DMS53 (cell line): Measurements from ENCODE around the gene LGALS9.
"Not testable (repeated sequence)": the region's sequence is repeated elsewhere in the genome, so short reads cannot be mapped to it uniquely, and the experiment has no call there.

Source experiments
- DNase-seq: peaks from one replicate; lab custom pipeline; 2025; lab: John Stamatoyannopoulos, UW

The LGALS9 gene

DNA sequence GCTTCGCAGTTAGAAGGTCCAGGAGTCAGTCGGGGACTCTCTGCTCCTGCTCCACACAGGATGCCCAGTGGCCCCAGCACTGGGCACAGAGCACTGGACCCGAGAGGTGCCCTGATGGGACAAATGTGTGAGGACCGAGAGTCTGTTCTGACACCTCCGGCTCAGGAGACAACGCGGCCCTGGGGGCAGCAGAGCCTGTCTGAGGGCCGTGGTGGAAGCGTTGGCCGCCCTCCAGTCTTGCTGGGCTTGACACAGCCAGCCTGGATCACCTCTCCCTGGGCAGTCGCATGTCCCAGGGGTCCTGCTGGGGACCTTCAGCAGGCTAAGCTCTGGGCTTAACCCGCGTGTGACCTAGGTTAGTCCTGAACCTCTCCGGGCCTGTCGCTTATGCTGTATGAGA lies 23.1 kb downstream of the LGALS9 start:
- no peak for DNase-seq

DNA sequence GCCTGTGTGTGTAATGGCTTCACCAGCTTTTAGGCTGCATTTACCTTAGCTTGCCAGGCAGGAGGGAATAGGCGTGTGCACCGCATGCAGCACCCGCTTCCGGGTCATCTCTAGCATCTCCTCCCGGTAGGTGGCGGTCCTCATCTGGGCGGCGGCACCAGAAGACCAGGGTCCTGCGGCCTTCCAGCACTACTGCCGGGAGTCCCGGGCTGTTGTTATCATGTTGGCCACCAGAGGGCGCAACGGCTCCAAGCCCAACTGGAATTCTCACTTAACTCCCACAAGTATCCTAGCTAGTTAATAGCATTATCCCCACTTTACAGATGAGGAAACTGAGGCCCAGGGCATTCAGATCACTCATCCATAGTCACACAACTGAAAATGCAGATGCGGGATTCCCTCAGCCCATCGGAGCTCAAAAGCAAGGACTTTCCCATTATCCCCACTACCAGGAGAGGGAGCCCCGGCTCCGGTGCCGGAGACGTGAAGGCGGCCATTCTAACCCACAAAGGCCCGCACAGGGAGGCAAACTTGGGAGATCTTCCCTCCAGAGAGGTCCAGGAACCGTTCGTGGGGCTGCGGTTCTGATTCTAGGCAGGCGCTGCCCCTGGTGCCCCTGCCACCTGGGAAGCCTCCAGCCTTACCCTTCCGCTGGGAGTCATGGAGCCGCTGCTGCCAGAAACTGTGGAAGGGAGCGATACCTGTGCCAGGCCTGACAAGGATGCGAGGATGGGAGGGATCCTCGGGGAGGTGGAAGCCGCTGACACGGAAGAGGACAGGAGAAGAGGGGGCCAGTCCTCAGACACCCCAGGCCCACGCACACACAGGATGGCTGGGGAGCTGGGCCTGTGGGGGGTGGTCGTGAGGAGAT lies 23.9 kb downstream of the LGALS9 start:
- peak; percentile 98 for DNase-seq

- DNase-seq = not testable (repeated sequence)
Observed at GRCh38 chr17:27655525-27656111, 24.6 kb downstream of the LGALS9 start.

- not testable (repeated sequence) for DNase-seq
Observed at GRCh38 chr17:27656620-27657019, 25.6 kb downstream of the LGALS9 start.

- peak; percentile 32 for DNase-seq
Observed at GRCh38 chr17:27657620-27658019, 26.6 kb downstream of the LGALS9 start.

DNA sequence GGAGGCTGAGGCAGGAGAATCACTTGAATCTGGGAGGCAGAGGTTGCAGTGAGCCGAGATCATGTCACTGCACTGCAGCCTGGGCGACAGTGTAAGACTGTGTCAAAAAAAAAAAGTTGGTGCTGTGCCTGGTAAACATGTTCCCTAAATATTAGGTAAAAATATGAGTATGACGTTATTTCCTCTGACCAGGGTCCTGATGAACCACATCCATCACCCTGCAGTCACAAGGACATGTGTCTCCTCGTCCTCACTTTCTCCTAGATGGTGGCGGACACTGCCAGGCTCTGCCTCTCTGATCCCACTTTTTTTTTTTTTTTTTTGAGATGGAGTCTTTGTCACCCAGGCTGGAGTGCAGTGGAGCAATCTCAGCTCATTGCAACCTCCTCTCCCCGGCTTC lies 28.7 kb downstream of the LGALS9 start:
- no peak for DNase-seq

GRCh38 chr17:27660436-27660835 lies 29.4 kb downstream of the LGALS9 start:
- no peak for DNase-seq

GRCh38 chr17:27663936-27664605 lies 33.1 kb downstream of the LGALS9 start:
- no peak for DNase-seq

DNA sequence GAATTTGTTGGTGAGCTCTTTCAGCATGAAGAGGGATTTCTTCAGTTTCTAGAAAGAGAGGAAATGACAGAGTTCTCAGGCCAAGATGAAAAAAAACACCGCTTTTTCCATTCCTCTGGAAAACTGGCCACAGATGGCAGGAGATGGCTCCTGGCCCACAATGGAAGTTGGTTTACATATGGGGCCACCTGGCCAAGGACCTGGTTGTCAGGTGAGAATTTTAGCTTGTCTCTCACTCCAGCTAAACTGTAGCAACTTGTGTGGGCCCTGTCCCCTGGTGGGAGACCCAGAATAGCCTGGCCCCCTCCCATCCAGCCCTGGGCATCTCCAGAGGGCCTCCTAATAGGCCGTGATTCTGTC lies 33.6 kb downstream of the LGALS9 start:
- no peak for DNase-seq

DNA sequence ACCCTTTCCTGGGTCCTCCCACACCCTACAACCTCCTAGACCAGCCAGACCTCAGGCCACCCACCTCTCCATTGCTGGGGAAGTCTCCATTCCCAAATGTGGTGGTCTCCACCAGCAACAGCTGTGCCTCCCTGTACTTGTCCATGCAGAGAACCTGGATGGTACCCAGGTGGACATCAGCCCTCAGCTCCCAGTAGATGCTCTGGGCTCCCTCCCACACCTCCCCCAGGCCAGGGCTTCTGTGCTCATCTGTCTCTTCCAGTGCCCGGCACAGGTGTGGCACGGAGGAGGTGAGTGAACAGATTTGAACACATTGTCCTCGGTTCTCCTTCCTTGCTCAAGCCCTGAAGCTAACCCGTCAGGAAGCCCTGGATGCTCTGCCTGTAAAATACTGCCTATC lies 34.6 kb downstream of the LGALS9 start:
- DNase-seq = no peak

DNA sequence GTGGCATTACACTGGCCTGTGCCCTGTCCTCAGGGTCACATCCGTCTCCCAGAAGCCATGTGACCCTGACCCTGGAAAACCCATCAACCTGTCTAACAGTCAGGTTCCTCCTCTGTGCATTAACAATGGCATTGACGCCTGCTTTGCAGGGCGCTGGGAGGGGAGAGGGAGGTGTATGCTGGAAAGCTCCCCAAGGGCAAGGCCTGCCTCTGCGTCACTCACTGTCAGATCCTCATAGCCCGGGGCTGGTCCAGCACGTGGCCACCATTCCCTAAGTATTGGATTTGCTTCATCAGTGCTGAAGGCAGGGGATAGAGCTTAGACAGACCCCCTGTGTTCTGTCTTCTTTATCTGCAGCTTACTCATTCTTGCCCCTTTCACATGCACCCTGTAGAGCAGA lies 35.3 kb downstream of the LGALS9 start:
- not testable (repeated sequence) for DNase-seq

GRCh38 chr17:27666831-27667560 lies 36.0 kb downstream of the LGALS9 start:
- no peak for DNase-seq

DNA sequence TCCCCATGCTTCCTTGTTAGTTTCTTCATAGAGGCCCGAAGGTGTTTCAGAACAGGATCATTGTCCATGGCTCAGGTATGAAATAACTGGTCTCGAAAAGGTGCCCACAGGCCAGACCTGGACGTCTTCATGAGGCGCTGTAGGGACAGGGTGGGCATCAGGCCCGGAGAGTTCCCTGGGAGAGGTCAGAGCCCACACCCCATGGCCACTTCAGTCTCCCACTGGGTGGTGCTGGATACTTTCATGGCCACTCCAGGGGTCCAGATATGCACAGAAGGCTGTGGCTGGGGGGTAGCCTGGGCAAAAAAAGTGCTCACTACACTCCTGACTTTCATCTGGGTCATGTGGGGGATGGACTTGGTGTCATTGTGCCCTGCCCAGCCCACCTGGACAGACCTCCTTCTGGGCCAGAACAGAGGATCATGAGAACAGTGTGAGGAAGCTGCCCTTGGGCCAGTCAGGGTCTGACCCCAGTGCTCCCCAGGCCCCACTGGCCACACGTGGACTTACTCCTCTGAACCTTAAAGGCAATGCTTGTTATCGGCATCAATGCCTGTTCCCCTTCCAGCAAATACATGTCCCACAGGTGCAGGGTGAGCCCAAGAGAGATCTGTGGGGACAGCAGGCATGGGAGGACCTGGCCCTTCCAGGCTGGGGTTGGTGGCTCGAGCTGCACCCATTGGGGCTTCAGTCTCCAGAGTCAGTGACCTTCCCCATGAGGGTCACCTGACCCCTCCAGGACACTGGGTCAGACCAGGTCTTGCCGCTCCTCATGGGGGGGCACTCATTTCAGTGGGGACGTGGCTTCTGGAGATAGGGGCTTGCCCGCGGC lies 36.9 kb downstream of the LGALS9 start:
- no peak for DNase-seq

- DNase-seq = no peak
Observed at GRCh38 chr17:27668488-27668823, 37.5 kb downstream of the LGALS9 start.

DNA sequence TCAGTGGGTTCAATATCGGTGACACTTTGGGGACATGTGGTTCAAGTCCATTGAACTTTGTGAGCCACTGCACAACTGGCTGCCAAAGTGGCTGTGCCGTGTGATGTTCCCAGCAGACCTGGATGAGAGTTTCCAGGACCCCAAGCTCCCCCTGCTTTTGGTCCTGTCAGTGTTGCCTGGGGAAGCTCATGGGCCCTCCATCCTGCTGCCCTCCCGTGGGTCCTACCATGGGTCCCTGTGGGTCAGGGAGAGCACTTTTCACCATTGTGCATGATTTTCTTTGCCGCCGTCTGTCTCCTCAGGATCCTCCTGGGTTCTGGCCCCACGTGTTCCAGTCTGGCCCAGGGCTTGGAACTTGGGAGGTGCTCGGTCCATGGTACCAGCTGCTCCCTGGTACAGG lies 38.1 kb downstream of the LGALS9 start:
- no peak for DNase-seq

- DNase-seq = no peak
Observed at GRCh38 chr17:27669850-27670249, 38.9 kb downstream of the LGALS9 start.

- no peak for DNase-seq
Observed at GRCh38 chr17:27670791-27671590, 40.0 kb downstream of the LGALS9 start.

GRCh38 chr17:27671591-27671910 lies 40.6 kb downstream of the LGALS9 start:
- DNase-seq = no peak

- not testable (repeated sequence) for DNase-seq
Observed at GRCh38 chr17:27671977-27672480, 41.0 kb downstream of the LGALS9 start.

- no peak for DNase-seq
Observed at GRCh38 chr17:27674335-27674734, 43.3 kb downstream of the LGALS9 start.

DNA sequence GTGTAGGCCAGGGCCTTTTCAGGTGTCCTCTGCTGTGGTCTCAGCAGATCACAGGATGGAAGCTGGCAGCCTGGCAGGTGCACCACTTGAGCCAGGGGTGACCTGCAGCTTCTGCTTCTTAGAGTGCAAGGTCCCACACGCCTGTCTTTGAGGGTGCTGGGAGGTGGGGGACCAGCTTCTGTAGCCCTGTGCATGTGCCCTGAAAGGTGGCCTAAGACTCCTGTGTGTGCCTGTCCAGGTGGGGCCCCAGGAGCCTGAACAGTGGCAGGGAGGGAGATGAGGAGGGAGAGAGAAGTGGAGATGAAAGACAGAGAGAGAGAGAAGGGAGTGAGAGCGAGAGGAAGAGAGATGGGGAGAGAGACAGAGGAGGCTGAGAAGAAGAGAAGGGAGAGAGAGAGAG lies 46.2 kb downstream of the LGALS9 start:
- DNase-seq = peak; percentile 23
